ENCODE results near the gene VNN1.

DNA sequence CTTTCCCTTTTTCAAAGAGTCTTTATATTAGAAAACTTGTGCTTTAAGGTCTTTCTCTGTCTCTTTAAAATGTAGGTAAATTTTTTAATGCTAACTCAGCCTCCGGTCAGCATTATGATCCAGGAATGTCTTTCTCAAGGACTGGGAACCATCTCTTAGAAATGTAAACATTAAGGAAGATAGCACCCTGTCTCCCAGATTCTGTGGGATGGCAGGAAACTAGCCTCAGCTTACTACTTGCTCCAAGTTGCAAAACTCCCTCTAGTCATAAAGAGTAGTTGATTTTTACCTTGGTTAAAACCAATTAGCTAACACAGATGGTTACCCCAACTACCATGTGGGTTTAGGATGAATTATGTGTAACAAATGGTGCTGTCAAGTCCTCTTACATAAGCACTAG lies 50.2 kb downstream of the VNN1 start:
- TF ChIP-seq EZH2phosphoT487 (IDR thresholded peaks at IDR 0.05; ENCODE audit: borderline replicate concordance): no peak
- TF ChIP-seq, protein P1, sequence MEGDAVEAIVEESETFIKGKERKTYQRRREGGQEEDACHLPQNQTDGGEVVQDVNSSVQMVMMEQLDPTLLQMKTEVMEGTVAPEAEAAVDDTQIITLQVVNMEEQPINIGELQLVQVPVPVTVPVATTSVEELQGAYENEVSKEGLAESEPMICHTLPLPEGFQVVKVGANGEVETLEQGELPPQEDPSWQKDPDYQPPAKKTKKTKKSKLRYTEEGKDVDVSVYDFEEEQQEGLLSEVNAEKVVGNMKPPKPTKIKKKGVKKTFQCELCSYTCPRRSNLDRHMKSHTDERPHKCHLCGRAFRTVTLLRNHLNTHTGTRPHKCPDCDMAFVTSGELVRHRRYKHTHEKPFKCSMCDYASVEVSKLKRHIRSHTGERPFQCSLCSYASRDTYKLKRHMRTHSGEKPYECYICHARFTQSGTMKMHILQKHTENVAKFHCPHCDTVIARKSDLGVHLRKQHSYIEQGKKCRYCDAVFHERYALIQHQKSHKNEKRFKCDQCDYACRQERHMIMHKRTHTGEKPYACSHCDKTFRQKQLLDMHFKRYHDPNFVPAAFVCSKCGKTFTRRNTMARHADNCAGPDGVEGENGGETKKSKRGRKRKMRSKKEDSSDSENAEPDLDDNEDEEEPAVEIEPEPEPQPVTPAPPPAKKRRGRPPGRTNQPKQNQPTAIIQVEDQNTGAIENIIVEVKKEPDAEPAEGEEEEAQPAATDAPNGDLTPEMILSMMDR (conservative IDR thresholded peaks at IDR 0.05; ENCODE audit: low read length): no peak
